ENCODE results near the gene TOMM20L. TPM values are rescaled to one million over a fixed set of nuclear protein-coding genes. Genes with fewer than 3 reads are reported as not detected.

The TOMM20L gene
- total and polyA plus RNA-seq, 2 experiments from 2014 or later = not detected

DNA sequence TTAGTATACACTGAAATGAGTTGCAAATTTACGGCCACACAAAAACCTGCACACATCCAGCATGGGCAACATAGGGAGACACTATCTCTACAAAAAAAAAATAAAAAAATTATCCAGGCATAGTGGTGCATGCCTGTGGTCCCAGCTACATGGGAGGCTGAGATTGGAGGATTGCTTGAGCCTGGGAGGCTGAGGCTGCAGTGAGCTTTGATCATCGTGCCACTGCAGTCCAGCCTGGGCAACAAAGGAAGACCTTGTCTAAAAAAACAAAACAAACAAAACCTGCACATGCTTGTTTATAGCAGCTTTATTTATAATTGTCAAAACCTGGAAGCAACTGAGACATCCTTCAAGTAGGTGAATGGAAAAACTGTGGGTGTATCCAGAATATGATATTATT is 4.9 kb upstream of the TOMM20L start:
- Histone ChIP-seq H3K27ac (no peak overlapping the region), H3K9me3 (ENCODE audit: low read depth) (no peaks in the 10 kb centered on the region), H3K4me1 (ENCODE audit: low read depth) (no peaks in the 10 kb centered on the region), H3K27me3 (peaks cover 4% of the 10 kb centered on the region), H3K36me3 (no peaks in the 10 kb centered on the region), H3K4me3 (no peak overlapping the region)
- DNase-seq (ENCODE audit: low read depth in 1 of 2, low spot score in 1 of 2) = no peak
- TF ChIP-seq, protein P1, sequence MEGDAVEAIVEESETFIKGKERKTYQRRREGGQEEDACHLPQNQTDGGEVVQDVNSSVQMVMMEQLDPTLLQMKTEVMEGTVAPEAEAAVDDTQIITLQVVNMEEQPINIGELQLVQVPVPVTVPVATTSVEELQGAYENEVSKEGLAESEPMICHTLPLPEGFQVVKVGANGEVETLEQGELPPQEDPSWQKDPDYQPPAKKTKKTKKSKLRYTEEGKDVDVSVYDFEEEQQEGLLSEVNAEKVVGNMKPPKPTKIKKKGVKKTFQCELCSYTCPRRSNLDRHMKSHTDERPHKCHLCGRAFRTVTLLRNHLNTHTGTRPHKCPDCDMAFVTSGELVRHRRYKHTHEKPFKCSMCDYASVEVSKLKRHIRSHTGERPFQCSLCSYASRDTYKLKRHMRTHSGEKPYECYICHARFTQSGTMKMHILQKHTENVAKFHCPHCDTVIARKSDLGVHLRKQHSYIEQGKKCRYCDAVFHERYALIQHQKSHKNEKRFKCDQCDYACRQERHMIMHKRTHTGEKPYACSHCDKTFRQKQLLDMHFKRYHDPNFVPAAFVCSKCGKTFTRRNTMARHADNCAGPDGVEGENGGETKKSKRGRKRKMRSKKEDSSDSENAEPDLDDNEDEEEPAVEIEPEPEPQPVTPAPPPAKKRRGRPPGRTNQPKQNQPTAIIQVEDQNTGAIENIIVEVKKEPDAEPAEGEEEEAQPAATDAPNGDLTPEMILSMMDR (IDR thresholded peaks at IDR 0.05; ENCODE audit: low read depth, low read length) = no peak

DNA sequence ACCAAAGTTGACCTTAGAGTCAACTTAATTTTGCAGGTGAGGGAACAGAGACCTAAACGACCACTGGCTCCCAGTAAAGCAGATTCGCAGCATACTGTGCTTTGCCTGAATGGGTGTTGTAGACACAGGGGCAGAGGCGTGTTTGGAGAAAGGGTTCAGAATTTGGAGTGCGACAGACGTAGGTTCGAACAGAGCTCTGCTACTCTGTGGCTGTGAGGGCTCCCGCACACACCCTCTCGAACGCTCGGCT is 243 bp upstream of the TOMM20L start:
- Histone ChIP-seq H3K9me3 (ENCODE audit: low read depth) (no peaks in the 10 kb centered on the region), H3K4me3 (peak overlapping the region; percentile 39), H3K4me1 (ENCODE audit: low read depth) (no peaks in the 10 kb centered on the region), H3K27ac (no peak overlapping the region), H3K36me3 (no peaks in the 10 kb centered on the region), H3K27me3 (peaks cover 14% of the 10 kb centered on the region)
- DNase-seq (ENCODE audit: low read depth in 1 of 2, low spot score in 1 of 2) = no peak
- TF ChIP-seq, protein P1 (IDR thresholded peaks at IDR 0.05; ENCODE audit: low read depth, low read length) = no peak

DNA sequence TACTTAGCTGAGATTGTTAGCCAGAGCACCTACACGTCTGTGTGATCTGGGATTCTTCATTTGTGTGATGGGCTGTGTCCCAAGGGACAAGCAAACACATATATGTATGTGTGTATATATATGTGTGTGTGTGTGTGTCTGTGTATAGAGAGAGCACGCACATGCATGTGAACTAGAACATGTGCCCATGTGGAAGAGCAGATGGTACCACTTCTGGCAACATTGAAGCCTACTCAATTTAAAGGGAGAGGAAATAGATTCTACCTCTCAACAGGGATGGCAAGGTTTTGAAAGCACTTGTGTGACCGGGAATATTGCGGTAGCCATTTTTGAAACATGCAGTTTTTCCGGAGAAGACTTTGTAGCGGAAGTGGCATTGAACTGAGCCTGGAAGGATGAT is 1.4 kb downstream of the TOMM20L start:
- H3K36me3 ChIP-seq = no peaks in the 10 kb centered on the region
- H3K9me3 ChIP-seq (ENCODE audit: low read depth) = no peaks in the 10 kb centered on the region
- H3K4me1 ChIP-seq (ENCODE audit: low read depth) = no peaks in the 10 kb centered on the region
- H3K27me3 ChIP-seq = peaks cover 14% of the 10 kb centered on the region
- H3K4me3 ChIP-seq = no peak overlapping the region
- no peak overlapping the region for H3K27ac ChIP-seq
- DNase-seq (ENCODE audit: low read depth in 1 of 2, low spot score in 1 of 2) = no peak
- TF ChIP-seq, protein P1 (IDR thresholded peaks at IDR 0.05; ENCODE audit: low read depth, low read length) = no peak

GRCh38 chr14:58398495-58398894 is 2.8 kb downstream of the TOMM20L start:
- no peak for DNase-seq (ENCODE audit: low read depth in 1 of 2, low spot score in 1 of 2)
- Histone ChIP-seq H3K9me3 (ENCODE audit: low read depth) (no peaks in the 10 kb centered on the region), H3K27me3 (peaks cover 14% of the 10 kb centered on the region), H3K4me1 (ENCODE audit: low read depth) (no peaks in the 10 kb centered on the region), H3K27ac (no peak overlapping the region), H3K36me3 (no peaks in the 10 kb centered on the region), H3K4me3 (no peak overlapping the region)
- TF ChIP-seq, protein P1 (IDR thresholded peaks at IDR 0.05; ENCODE audit: low read depth, low read length) = no peak

- H3K9me3 ChIP-seq (ENCODE audit: low read depth) = no peaks in the 10 kb centered on the region
- no peaks in the 10 kb centered on the region for H3K4me1 ChIP-seq (ENCODE audit: low read depth)
- no peak overlapping the region for H3K27ac ChIP-seq
- peaks cover 14% of the 10 kb centered on the region for H3K27me3 ChIP-seq
- H3K36me3 ChIP-seq = no peaks in the 10 kb centered on the region
- DNase-seq (ENCODE audit: low read depth in 1 of 2, low spot score in 1 of 2) = no peak
- TF ChIP-seq, protein P1 (IDR thresholded peaks at IDR 0.05; ENCODE audit: low read depth, low read length) = no peak
- no peak overlapping the region for H3K4me3 ChIP-seq
These were observed 3.2 kb downstream of the TOMM20L start for GRCh38 chr14:58398895-58399294.

DNA sequence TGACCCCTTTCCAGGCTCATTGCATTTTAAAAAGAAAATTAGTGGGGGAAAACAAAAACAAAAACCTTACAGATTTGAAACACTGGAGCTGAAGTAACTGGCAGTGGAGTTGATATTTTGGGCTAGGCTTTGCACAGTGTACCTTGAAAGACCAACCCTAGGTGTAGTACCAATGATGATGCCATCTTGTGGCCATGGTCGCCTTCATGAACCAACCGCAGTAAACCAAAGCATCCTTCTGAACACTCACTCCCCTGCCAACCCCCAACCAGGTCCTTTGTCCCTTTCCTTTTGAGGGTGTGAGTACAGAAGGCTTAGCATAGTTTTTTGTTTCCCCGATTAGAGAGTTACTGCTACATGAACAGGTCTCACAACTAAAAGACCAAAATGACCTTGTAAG is 5.9 kb downstream of the TOMM20L start:
- Histone ChIP-seq H3K4me3 (no peak overlapping the region), H3K27me3 (peaks cover 6% of the 10 kb centered on the region), H3K36me3 (no peaks in the 10 kb centered on the region), H3K4me1 (ENCODE audit: low read depth) (no peaks in the 10 kb centered on the region), H3K9me3 (ENCODE audit: low read depth) (no peaks in the 10 kb centered on the region), H3K27ac (no peak overlapping the region)
- no peak for DNase-seq (ENCODE audit: low read depth in 1 of 2, low spot score in 1 of 2)
- TF ChIP-seq, protein P1 (IDR thresholded peaks at IDR 0.05; ENCODE audit: low read depth, low read length) = no peak

Measured in cardiac muscle cell (in vitro differentiated cells and primary cell).